RWPE1 (cell line): ENCODE results near the gene TBC1D22A.

Source experiments
- CTCF ChIA-PET: fragments of 350-600 bp; sonication (Branson Sonifier 250); formaldehyde crosslinking; extraction: SDS; loops from one replicate; lab custom pipeline; 2021; lab: Yijun Ruan, JAX
- POLR2A ChIA-PET: fragments of 400-600 bp; formaldehyde crosslinking; extraction: SDS; loops from one replicate; lab custom pipeline; 2020; ENCODE audit warnings: antibody characterized with exemption; ENCODE audit not compliant: low non-redundant PET; lab: Yijun Ruan, JAX
- DNase-seq: peaks from one replicate; pipeline ENCODE4 v3.0.0; 2012; ENCODE audit warnings: low spot score
- H3K27ac ChIP-seq: fragments of 450-650 bp; 2 replicates; pipeline ENCODE4 v1.5.1; 2017
- TF ChIP-seq, protein P1 (sequence below): fragments of 450-650 bp; conservative IDR thresholded peaks from 2 replicates; pipeline ENCODE4 v1.5.1; 2017; ENCODE audit warnings: low read depth, mild to moderate bottlenecking

TBC1D22A gene

DNA sequence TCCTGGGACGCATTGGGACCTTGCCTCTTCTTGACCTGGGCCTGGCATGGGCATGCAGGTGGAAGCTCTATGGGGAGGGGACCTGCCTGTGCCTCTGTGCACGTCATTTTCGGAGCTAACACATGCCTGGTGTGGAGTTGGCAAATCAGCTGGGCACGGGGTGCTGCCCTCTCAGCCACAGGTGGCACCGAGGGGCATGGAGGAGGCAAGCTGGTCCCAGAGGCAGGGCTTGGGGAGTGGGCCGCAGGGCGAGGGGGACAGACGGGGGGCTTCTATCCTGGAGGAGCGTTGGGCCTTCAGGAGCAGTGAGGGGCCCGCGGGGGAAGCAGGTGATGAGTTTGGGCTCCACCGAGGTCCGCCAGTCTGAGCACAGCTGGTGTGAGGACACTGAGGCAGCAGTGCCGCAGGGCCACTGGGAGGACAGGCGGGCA, 362.0 kb downstream of the TBC1D22A start:
- ChIA-PET CTCF (interaction anchor here (0.7 to 1.0 kb wide), 2 partner anchors 21 to 22 kb away, joined by 3 read pairs; no protein-coding TSS in a partner anchor), POLR2A (no interaction called here)
- H3K27ac ChIP-seq = peak overlapping the region; percentile 61
- DNase-seq = no peak
- TF ChIP-seq, protein P1, sequence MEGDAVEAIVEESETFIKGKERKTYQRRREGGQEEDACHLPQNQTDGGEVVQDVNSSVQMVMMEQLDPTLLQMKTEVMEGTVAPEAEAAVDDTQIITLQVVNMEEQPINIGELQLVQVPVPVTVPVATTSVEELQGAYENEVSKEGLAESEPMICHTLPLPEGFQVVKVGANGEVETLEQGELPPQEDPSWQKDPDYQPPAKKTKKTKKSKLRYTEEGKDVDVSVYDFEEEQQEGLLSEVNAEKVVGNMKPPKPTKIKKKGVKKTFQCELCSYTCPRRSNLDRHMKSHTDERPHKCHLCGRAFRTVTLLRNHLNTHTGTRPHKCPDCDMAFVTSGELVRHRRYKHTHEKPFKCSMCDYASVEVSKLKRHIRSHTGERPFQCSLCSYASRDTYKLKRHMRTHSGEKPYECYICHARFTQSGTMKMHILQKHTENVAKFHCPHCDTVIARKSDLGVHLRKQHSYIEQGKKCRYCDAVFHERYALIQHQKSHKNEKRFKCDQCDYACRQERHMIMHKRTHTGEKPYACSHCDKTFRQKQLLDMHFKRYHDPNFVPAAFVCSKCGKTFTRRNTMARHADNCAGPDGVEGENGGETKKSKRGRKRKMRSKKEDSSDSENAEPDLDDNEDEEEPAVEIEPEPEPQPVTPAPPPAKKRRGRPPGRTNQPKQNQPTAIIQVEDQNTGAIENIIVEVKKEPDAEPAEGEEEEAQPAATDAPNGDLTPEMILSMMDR = no peak

DNA sequence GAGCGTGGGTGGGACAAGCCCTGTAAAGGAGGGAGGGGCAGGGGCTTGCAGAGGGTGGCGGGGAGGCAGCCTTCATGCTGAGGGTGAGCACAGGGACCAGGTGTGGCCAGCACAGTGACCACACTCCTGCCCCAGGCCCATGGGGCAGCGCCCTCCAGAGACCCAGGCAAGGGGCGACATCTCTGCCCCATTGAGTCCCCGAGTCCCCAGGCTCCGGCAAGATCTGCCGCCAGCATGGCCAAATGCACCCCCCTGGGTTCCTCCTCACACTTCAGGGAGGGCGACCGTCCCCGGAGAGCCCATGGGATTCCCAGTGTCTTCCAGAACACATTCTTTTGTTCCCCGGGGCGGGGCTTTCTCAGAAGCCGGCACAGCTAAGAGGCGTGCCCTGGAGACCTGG, 362.5 kb downstream of the TBC1D22A start:
- ChIA-PET CTCF (interaction anchor here (0.7 to 1.0 kb wide), 3 partner anchors 21 to 179 kb away, joined by 3 to 4 read pairs (median 3); no protein-coding TSS in a partner anchor), POLR2A (no interaction called here)
- TF ChIP-seq, protein P1 = no peak
- DNase-seq = no peak
- peak overlapping the region; percentile 32; the same call in 1 of the 2 replicates for H3K27ac ChIP-seq

DNA sequence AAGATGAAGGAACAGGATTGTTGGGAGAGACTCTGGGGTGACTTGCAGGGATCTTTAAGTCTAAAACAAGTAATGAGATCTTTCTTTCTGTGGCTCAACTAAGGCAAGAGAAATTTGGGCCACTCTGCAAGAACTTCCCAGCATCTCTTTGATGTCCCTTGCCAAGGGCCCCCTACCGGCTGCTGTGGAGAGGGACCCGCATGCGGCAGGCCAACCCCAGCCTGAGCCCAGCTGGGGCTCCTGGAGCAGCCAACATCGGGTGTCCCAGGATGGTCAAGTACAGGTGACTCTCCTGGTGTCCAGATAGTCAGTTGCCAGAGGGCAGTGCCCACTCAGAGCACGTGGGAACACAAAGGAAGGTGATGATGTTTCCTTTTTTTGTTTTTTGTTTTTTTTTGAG, 363.2 kb downstream of the TBC1D22A start:
- POLR2A ChIA-PET = no interaction called here
- DNase-seq = no peak
- CTCF ChIA-PET = interaction anchor here (0.7 to 1.0 kb wide), 2 partner anchors 21 to 179 kb away, joined by 3 to 4 read pairs; no protein-coding TSS in a partner anchor
- TF ChIP-seq, protein P1 = no peak
- H3K27ac ChIP-seq = peak overlapping the region; percentile 32; the same call in 1 of the 2 replicates

DNA sequence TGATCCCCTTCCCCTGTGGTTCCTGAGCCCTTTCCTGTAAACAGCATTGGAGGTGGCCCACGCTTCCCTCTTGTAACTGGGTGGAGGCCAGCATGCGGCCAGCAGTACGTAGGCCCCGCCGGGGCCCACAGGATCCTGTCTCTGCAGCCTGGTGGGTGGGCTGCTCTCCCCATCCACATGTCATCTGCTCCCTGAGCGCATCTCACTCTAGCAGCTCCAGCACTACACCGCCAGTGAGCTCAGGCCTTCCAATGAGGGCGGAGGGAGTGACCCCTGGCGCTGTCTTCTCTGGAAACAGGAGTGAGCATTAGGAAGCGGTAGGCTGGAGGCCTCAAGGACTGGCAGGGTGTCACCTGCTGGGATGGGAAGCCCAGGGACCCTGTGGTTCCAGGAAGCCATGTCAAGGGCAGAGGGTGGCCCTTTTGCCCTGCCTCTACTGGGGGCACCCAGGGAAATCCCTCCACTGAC, 363.9 kb downstream of the TBC1D22A start:
- peak overlapping the region; percentile 32 for H3K27ac ChIP-seq
- DNase-seq = no peak
- CTCF ChIA-PET = no interaction called here
- TF ChIP-seq, protein P1 = no peak
- POLR2A ChIA-PET = no interaction called here

DNA sequence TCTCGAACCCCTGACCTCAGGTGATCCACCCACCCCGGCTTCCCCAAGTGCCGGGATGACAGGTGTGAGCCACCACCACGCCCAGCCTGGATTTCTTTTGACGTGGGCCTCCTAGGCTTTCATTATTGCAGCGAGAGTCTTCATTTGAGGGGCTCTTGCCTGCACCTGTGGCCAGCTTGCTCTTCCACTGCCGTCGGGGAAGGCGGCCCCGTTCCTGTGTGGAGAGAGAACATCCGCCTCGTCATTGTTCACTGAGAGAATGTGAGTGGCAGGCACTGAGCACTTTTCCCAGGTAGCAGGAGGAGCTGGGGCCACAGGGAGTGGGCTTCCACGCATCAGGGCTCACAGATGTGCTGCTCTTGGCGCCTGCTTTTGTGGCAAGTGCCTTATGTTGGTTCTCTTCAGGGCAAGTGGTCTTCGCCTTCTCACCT, 365.0 kb downstream of the TBC1D22A start:
- H3K27ac ChIP-seq = peak overlapping the region; percentile 21; the same call in 1 of the 2 replicates
- TF ChIP-seq, protein P1 = no peak
- POLR2A ChIA-PET = no interaction called here
- CTCF ChIA-PET = no interaction called here
- DNase-seq = no peak

DNA sequence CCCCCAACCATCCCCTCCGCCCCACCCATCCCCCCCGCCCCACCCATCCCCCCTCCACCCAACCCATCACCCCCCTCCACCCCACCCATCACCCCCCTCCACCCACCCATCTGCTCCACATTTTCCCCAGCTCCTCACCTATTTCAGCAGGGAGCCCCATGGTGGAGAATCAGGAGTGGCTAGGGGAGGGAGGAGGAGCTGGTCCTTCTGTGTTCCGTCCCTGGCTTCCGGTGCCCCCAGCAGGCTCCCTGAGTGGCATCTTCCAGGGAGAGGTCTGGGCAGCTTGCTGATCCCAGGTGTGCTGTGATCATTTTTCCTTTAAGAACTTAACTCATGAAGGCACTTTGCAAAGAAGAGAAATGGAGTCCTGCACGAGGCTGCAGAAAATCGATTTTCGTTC, 365.8 kb downstream of the TBC1D22A start:
- POLR2A ChIA-PET = no interaction called here
- H3K27ac ChIP-seq = peak overlapping the region; percentile 65
- TF ChIP-seq, protein P1 = no peak
- DNase-seq = no peak
- CTCF ChIA-PET = interaction anchor here (0.7 kb wide), 1 partner anchor 96 kb away, joined by 5 read pairs; no protein-coding TSS in a partner anchor
